ENCODE measurements around the gene CNTNAP1. TPM values are rescaled to one million over a fixed set of nuclear protein-coding genes. Genes with fewer than 3 reads are reported as not detected.
"Not testable (repeated sequence)": the region's sequence is repeated elsewhere in the genome, so short reads cannot be mapped to it uniquely, and the experiment has no call there.

CNTNAP1 gene
- total RNA-seq, 1 donor from 2014 or later = 2.4 TPM

DNA sequence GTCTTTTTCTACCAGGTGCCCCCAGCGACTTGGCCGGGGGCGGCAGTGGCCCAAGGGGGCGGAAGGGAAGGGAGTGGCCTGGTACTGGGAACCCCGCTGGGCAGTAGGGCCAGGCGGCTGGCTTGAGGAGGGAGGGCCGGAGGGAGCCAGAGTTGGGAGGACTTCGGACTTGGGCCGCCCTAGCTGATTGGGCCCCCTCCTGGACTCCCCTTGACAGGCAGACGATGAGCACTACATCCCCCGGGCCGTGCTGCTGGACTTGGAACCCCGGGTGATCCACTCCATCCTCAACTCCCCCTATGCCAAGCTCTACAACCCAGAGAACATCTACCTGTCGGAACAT, 22.4 kb upstream of the CNTNAP1 start:
- DNase-seq (ENCODE audit: low spot score); H3K27ac Mint-ChIP-seq; H3K36me3 Mint-ChIP-seq (ENCODE audit: low read depth); H3K9me3 Mint-ChIP-seq: not testable (repeated sequence)
- Mint-ChIP-seq H3K4me3 (ENCODE audit: low read depth) (peak overlapping the region; percentile 86), H3K4me1 (ENCODE audit: low read depth) (peaks cover 14% of the 10 kb centered on the region), H3K27me3 (ENCODE audit: low read depth) (peaks cover 16% of the 10 kb centered on the region)
- intact Hi-C loops (cut with micrococcal nuclease) = loop anchor here (2.0 kb wide), 1 partner anchor 15 kb away; no protein-coding TSS in a partner anchor

DNA sequence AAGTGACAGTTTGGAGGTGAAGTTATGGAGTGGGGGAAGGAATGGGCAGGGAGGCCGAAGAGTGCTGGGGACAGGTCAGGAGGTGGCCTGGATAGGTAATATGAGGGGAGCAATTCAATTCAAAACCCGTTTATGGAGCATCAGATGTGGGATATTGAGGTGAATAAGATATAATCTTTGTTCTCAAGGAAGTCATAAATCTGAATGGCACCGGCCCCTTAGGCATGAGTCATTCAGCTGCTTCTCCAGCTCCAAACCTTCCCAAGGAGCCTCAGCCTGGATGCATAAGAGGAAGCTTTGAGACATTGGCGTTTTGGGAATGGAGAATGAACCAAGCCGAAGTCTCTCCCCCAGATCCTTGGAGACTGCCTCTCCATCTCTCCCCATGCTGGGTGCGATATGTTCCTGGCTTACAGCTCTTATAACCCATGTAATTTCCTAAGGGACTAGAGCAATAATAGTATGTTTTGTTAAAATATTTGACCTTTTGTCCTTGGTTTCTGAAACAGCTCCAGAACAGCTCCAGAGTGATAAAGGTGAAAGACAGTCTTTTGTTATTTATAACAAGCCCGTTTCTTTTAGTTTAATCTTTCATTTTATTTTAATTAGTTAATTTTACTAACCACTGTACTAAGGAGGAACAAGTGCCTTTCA, 21.5 kb upstream of the CNTNAP1 start:
- H3K27me3 Mint-ChIP-seq (ENCODE audit: low read depth) = peaks cover 14% of the 10 kb centered on the region
- H3K9me3 Mint-ChIP-seq = peaks cover 7% of the 10 kb centered on the region
- peaks cover 8% of the 10 kb centered on the region for H3K36me3 Mint-ChIP-seq (ENCODE audit: low read depth)
- no peak overlapping the region for H3K27ac Mint-ChIP-seq
- H3K4me1 Mint-ChIP-seq (ENCODE audit: low read depth) = peaks cover 11% of the 10 kb centered on the region
- DNase-seq (ENCODE audit: low spot score) = no peak
- intact Hi-C loops (cut with micrococcal nuclease) = no loop called here
- H3K4me3 Mint-ChIP-seq (ENCODE audit: low read depth) = no peak overlapping the region

DNA sequence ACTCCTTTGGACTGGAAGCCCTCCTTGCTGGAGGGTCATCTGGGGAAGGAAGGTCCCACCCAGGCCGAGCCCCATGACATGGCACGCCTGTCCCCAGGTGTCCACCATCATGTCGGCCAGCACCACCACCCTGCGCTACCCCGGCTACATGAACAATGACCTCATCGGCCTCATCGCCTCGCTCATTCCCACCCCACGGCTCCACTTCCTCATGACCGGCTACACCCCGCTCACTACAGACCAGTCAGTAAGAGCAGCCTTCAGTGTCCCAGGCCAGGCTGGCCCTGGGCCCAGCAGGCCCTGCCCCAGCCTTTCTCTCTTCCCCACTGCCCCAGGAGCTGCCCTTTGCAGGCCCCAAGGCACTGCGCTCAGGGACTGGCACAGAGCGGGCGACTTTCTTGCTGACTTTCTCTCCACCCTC, 16.7 kb upstream of the CNTNAP1 start:
- peaks cover 12% of the 10 kb centered on the region for H3K36me3 Mint-ChIP-seq (ENCODE audit: low read depth)
- no peak overlapping the region for H3K4me3 Mint-ChIP-seq (ENCODE audit: low read depth)
- peaks cover 17% of the 10 kb centered on the region for H3K27me3 Mint-ChIP-seq (ENCODE audit: low read depth)
- H3K9me3 Mint-ChIP-seq = no peaks in the 10 kb centered on the region
- intact Hi-C loops (cut with micrococcal nuclease) = no loop called here
- DNase-seq (ENCODE audit: low spot score) = no peak
- H3K4me1 Mint-ChIP-seq (ENCODE audit: low read depth) = peaks cover 4% of the 10 kb centered on the region
- no peak overlapping the region for H3K27ac Mint-ChIP-seq

DNA sequence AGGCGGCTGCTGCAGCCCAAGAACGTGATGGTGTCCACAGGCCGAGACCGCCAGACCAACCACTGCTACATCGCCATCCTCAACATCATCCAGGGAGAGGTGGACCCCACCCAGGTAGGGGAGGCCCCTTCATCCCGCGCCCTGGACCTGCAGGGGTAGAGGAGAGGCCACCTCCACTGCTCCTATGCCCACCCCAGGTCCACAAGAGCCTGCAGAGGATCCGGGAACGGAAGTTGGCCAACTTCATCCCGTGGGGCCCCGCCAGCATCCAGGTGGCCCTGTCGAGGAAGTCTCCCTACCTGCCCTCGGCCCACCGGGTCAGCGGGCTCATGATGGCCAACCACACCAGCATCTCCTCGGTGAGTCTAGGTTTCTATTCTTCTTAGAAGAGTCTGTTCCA, 16.2 kb upstream of the CNTNAP1 start:
- Mint-ChIP-seq H3K36me3 (ENCODE audit: low read depth) (peaks cover 12% of the 10 kb centered on the region), H3K27me3 (ENCODE audit: low read depth) (peaks cover 22% of the 10 kb centered on the region)
- H3K4me3 Mint-ChIP-seq (ENCODE audit: low read depth); H3K9me3 Mint-ChIP-seq; H3K4me1 Mint-ChIP-seq (ENCODE audit: low read depth); intact Hi-C loops (cut with micrococcal nuclease); DNase-seq (ENCODE audit: low spot score); H3K27ac Mint-ChIP-seq: not testable (repeated sequence)

DNA sequence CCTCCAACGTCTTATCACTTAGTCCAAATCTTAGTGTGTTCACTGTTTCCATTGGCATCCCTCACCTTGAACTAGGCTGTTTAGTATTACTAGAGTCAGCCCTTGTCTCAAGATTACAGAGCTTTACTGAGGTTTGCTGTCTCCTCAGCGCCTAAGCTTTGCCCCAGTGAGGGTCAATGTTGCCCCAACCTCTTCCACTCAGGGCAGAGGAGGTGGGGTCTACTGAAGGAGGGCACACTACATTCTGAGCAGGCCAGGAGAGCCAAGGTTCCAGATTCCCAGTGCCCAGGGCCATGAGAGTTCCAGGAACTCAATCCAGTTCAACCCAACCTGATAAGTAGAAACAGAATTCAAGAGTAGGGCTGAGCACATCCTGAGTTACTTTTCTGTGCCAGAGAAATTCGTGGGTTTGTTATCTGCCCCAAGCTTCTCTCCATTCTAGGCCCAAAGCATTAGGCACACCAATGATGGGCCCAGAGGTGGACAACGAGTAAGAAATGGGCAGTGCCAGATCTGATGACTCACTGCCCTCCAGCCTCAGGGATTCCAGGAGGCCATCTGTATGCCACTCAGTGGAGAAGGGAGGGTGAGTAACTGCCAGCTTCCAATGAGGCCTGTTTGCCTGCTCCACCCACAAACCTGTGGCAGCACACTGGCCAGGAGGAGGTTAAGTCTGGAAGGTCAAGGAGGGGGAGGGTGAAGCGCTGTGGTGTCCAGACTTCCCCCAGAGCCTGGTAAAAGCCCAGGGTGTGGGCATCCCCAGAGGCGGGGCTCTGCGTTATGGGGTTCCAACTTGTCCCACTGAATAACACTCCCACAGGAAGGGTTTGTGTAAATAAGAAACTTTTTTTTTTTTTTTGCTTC, 15.0 kb upstream of the CNTNAP1 start:
- peaks cover 12% of the 10 kb centered on the region for H3K36me3 Mint-ChIP-seq (ENCODE audit: low read depth)
- no peak overlapping the region for H3K27ac Mint-ChIP-seq
- DNase-seq (ENCODE audit: low spot score) = no peak
- H3K9me3 Mint-ChIP-seq = no peaks in the 10 kb centered on the region
- intact Hi-C loops (cut with micrococcal nuclease) = no loop called here
- H3K4me1 Mint-ChIP-seq (ENCODE audit: low read depth) = peaks cover 12% of the 10 kb centered on the region
- H3K4me3 Mint-ChIP-seq (ENCODE audit: low read depth) = no peak overlapping the region
- peaks cover 30% of the 10 kb centered on the region for H3K27me3 Mint-ChIP-seq (ENCODE audit: low read depth)

DNA sequence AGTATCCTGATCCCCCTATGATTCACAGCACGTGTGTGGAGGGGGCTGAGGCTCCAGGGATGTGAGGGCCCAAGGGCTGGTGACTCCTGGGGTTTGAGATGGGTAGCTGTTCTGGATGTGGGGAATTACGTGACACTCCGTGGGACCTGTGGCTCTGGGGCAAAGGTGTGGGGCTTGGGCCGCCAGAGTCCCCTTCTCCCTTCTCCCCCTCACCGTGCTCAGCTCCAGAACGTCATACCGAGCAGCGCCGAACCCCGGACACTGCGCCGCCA, 12.7 kb upstream of the CNTNAP1 start:
- Mint-ChIP-seq H3K4me1 (ENCODE audit: low read depth) (peaks cover 17% of the 10 kb centered on the region), H3K4me3 (ENCODE audit: low read depth) (peak overlapping the region; percentile 30), H3K27me3 (ENCODE audit: low read depth) (peaks cover 46% of the 10 kb centered on the region), H3K9me3 (no peaks in the 10 kb centered on the region), H3K27ac (no peak overlapping the region), H3K36me3 (ENCODE audit: low read depth) (peaks cover 12% of the 10 kb centered on the region)
- intact Hi-C loops (cut with micrococcal nuclease) = no loop called here
- DNase-seq (ENCODE audit: low spot score) = no peak

DNA sequence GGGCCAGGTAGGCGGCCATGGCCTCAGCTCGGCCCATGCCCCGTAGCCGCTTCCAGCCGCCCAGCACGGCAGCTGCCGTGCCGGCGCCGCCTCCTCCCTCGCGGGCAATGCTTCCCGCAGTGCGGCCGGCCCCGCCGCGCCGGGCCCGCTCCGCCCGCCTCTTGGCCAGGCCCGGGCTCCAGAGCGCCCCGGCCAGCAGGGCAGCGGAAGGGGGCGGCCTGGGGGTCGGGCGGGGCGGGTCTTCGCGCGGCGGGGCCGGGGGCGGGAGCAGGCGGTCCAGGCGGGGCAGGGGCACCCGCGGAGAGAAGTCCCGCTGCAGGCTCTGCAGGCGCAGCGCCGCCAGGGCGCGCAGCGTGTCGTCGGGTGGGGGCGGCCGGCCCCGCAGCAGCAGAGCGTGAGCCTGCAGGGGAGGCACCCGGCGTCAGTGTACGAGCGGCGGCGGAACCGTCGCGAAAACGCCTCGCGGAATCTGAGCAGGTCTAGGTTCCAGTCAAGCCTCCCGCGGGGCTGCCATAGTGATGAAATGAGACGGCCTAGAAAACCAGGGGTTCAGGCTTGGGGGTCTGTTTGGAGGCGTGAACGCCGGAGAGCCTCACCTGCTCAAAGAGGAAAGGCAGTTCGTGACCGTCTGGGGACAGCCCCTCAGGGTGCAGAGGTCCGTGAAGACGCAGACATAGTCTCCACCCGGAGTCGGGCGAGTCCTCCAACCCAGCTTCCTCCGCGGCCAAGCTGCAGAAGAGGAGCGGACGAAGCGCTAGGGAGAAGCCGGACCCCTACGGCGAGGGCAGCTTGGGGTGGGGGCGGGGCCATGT, 12.1 kb upstream of the CNTNAP1 start:
- Mint-ChIP-seq H3K4me1 (ENCODE audit: low read depth) (peaks cover 18% of the 10 kb centered on the region), H3K9me3 (no peaks in the 10 kb centered on the region), H3K27ac (no peak overlapping the region), H3K4me3 (ENCODE audit: low read depth) (peak overlapping the region; percentile 61), H3K36me3 (ENCODE audit: low read depth) (peaks cover 12% of the 10 kb centered on the region), H3K27me3 (ENCODE audit: low read depth) (peaks cover 50% of the 10 kb centered on the region)
- DNase-seq (ENCODE audit: low spot score) = no peak
- intact Hi-C loops (cut with micrococcal nuclease) = no loop called here

DNA sequence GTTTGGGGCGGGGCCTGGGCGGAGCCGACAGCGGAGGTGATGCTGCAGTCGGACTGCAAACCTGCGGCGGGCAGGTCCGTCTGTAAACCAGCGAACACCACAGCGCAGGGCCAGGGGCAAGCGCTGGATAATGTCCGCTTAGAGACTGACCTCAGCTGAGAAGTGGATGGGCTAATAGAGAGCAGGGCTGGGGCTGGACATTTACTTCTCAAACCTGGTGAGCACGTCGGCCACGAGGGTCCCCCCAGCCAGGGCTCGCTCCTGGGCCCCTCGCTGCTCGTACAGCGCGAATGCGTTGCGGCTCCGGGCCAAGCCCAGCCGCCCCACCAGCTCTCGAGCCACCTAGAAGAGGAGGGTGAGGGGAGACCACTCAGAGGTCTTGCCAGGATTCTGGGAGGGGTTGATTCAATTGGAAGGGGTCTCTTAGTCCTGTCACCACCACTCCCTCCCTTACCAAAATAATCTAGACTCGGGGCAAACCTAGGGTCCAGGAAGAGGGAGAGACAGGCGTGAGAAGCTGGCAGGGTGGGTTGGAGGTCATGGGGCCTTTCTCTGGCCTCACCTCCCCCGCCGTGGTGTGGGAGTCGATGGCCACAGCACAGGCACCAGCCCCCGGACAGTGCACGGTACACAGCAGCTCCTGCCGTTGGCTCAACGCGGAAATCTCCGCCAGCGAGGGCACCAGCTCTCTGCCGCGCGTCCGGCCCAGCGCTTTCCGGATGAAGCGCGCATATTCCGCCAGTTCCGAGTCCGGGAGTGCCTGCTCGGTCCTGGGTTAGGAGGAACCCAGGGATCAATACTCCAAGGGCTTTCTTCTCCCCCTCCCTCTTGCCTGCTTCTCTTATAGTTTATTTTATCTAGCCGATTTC, 11.3 kb upstream of the CNTNAP1 start:
- no peak for DNase-seq (ENCODE audit: low spot score)
- H3K27ac Mint-ChIP-seq = no peak overlapping the region
- H3K36me3 Mint-ChIP-seq (ENCODE audit: low read depth) = peaks cover 6% of the 10 kb centered on the region
- no peaks in the 10 kb centered on the region for H3K9me3 Mint-ChIP-seq
- intact Hi-C loops (cut with micrococcal nuclease) = no loop called here
- H3K4me1 Mint-ChIP-seq (ENCODE audit: low read depth) = peaks cover 18% of the 10 kb centered on the region
- peaks cover 50% of the 10 kb centered on the region for H3K27me3 Mint-ChIP-seq (ENCODE audit: low read depth)
- H3K4me3 Mint-ChIP-seq (ENCODE audit: low read depth) = peak overlapping the region; percentile 61

DNA sequence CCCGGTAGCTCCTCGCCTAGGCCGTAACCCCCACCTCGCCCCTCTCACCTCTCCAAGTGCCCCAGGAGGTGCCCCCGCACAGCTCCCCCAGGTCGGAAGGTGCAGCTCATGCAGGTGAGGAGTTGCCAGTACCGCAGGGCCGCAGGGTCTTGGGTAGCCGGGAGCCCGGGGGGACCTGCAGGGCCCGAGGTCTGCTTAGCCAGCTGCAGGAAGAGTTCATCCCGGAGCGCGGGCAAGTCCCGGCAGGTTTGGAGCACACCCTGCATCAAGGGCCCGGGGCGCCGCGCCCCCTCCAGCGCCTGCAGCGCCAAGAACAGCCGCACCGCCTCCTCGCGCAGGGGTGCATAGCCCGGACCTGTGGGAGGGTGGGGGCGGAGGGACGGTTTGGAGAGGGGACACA, 10.3 kb upstream of the CNTNAP1 start:
- no peaks in the 10 kb centered on the region for H3K9me3 Mint-ChIP-seq
- no peak for DNase-seq (ENCODE audit: low spot score)
- H3K27ac Mint-ChIP-seq = no peak overlapping the region
- peaks cover 55% of the 10 kb centered on the region for H3K27me3 Mint-ChIP-seq (ENCODE audit: low read depth)
- intact Hi-C loops (cut with micrococcal nuclease) = no loop called here
- H3K36me3 Mint-ChIP-seq (ENCODE audit: low read depth) = no peaks in the 10 kb centered on the region
- peaks cover 21% of the 10 kb centered on the region for H3K4me1 Mint-ChIP-seq (ENCODE audit: low read depth)
- H3K4me3 Mint-ChIP-seq (ENCODE audit: low read depth) = no peak overlapping the region

DNA sequence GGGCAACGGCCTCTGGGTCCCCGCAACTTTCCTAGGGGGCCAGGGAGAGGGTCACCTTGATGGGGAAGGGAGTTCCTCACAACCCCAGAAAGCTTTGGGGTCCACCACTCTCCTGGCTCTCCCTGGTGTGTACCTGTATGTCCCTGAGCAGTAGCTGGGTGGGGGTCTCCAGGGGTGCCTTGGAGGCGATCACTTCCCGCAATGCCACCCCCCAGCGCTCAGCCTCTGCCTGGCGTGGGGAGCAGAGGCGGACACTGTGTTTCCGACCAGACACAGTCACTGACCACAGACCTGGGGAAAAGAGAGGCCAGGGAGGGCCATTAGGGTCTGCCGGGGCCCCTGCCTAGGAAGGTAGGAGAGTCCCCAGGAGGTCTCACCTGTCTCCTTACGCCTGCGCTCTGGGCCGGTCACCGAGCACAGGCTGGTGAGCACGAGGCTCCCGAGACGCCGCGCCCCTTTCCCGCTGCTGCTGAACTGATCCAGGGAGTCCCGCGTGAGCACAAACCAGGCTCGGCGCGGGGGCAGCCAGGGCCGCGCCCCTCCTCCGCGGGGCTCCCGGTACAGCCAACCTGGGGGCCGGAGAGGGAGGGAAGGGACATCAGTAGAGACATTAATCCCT, 9.0 kb upstream of the CNTNAP1 start:
- Mint-ChIP-seq H3K36me3 (ENCODE audit: low read depth) (no peaks in the 10 kb centered on the region), H3K4me1 (ENCODE audit: low read depth) (peaks cover 26% of the 10 kb centered on the region), H3K4me3 (ENCODE audit: low read depth) (no peak overlapping the region), H3K27me3 (ENCODE audit: low read depth) (peaks cover 55% of the 10 kb centered on the region), H3K27ac (no peak overlapping the region), H3K9me3 (no peaks in the 10 kb centered on the region)
- intact Hi-C loops (cut with micrococcal nuclease) = no loop called here
- no peak for DNase-seq (ENCODE audit: low spot score)

DNA sequence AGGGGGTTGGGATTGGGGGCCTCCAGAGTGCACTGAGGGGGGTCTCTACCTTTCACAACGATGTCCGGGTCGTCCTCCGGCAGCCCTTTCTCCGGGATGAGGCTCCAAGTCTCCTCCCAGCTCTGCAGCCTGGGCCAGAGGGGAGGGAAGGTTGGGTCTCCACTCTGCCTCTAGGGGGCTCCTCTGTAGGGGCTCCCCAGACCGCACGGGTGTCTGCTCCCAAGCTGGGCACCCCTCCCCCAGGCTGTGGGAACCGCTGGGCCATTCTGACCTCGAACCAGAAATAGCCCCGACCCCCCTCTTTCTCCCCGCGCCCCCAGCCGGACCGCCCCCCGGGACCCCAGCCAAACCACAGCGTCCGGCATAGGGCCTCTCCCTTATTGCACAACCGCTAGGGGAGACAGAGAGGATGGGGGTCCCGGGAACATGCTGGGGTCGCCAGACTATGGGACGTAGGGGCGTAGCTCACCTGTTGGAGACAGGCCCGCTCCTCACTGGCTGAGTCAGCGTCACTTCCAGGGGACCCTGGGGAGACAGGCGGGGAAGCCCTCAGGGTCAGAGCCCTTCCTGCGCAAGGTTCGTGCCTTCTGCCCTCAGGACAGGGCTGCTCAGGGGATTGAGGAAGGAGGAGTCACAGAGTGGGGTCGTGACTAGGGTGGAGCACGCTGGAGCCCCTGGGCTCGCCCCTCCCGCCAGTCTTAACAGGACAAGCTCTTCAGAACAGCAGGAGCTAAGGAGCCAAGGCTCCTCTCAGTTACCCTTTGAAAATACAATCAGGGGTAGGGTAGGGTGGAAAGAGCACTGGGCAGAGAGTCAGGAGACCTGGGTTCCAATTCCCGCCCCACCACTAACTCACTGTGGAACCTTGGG, 8.2 kb upstream of the CNTNAP1 start:
- intact Hi-C loops (cut with micrococcal nuclease) = loop anchor here (2.0 kb wide), 1 partner anchor 15 kb away; the partner anchor contains the start of gene TUBG2
- Mint-ChIP-seq H3K27me3 (ENCODE audit: low read depth) (peaks cover 49% of the 10 kb centered on the region), H3K4me1 (ENCODE audit: low read depth) (peaks cover 31% of the 10 kb centered on the region), H3K27ac (no peak overlapping the region), H3K4me3 (ENCODE audit: low read depth) (peak overlapping the region; percentile 17), H3K36me3 (ENCODE audit: low read depth) (no peaks in the 10 kb centered on the region), H3K9me3 (no peaks in the 10 kb centered on the region)
- DNase-seq (ENCODE audit: low spot score) = no peak

All from activated T-helper 2 cell treated with anti-CD3 and anti-CD28 coated beads, Interferon-gamma antibody, Interleukin-2, Interleukin-4, amounts not matched to agents 10 μg/mL and 5 μg/mL and 100 μg/mL, durations not matched to agents 14 hours and 24 hours and 36 hours (primary cell).